Bronchial epithelial cell (primary cell): ENCODE measurements around the gene ATXN2L. TPM values are rescaled to one million over a fixed set of nuclear protein-coding genes. Genes with fewer than 3 reads are reported as not detected.
"Not testable (repeated sequence)": the region's sequence is repeated elsewhere in the genome, so short reads cannot be mapped to it uniquely, and the experiment has no call there.

Experiments used
- DNase-seq: peaks from one replicate; pipeline ENCODE4 v3.0.0-alpha.2; 2010; ENCODE audit warnings: low read depth
- FAIRE-seq: peaks from 2 replicates; lab custom pipeline; 2011; peaks lifted over from hg19 to GRCh38; lab: Jason Lieb, UNC
- H3K27me3 ChIP-seq: 2 replicates; pipeline ENCODE4 v1.5.1; 2011; ENCODE audit warnings: low read length; ENCODE audit not compliant: control insufficient read depth, insufficient read depth
- H3K36me3 ChIP-seq: 2 replicates; pipeline ENCODE4 v1.5.1; 2011; ENCODE audit warnings: low read length; ENCODE audit not compliant: control insufficient read depth, insufficient read depth
- H3K4me3 ChIP-seq: 2 replicates; pipeline ENCODE4 v1.5.1; 2011; ENCODE audit warnings: mild to moderate bottlenecking, low read depth, low read length, control low read depth
- total RNA-seq: library from RNA; depleted of rRNA; stranded (reverse); fragments of >200 nt; gene quantifications from 2 replicates; pipeline ENCODE4 v1.2.1, GENCODE V29; 2014
- TF ChIP-seq, protein P1 (sequence below): IDR thresholded peaks from 2 replicates; pipeline ENCODE4 v1.5.1; 2011; ENCODE audit warnings: mild to moderate bottlenecking, moderate library complexity, low read length, control low read depth, inconsistent platforms; ENCODE audit not compliant: insufficient read depth, severe bottlenecking

ATXN2L gene
- total RNA-seq, 1 donor from 2014 or later, result 27.4 TPM

DNA sequence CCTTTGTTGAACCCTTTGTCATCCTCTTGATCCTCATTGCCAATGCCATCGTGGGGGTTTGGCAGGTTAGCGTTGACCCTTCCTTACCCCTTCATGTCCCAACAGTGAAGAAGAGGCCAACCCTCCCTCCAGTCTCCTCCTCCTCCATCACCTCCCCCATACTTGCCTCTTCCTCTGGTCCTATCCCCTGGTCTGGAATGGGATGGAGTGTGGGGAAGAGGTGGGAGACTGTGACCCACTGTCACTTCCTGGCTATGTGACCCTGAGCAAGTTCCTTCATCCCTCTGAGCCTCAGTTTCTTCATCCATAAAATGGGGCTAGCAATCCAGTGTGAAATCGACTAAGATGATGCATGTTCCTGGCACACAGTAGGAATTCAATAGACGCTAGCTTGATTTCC is 58.2 kb downstream of the ATXN2L start:
- H3K4me3 ChIP-seq, result no peak overlapping the region
- TF ChIP-seq, protein P1, sequence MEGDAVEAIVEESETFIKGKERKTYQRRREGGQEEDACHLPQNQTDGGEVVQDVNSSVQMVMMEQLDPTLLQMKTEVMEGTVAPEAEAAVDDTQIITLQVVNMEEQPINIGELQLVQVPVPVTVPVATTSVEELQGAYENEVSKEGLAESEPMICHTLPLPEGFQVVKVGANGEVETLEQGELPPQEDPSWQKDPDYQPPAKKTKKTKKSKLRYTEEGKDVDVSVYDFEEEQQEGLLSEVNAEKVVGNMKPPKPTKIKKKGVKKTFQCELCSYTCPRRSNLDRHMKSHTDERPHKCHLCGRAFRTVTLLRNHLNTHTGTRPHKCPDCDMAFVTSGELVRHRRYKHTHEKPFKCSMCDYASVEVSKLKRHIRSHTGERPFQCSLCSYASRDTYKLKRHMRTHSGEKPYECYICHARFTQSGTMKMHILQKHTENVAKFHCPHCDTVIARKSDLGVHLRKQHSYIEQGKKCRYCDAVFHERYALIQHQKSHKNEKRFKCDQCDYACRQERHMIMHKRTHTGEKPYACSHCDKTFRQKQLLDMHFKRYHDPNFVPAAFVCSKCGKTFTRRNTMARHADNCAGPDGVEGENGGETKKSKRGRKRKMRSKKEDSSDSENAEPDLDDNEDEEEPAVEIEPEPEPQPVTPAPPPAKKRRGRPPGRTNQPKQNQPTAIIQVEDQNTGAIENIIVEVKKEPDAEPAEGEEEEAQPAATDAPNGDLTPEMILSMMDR, result no peak
- peaks cover 2% of the 10 kb centered on the region for H3K27me3 ChIP-seq
- FAIRE-seq, result no peak
- no peak for DNase-seq
- H3K36me3 ChIP-seq, result no peaks in the 10 kb centered on the region

DNA sequence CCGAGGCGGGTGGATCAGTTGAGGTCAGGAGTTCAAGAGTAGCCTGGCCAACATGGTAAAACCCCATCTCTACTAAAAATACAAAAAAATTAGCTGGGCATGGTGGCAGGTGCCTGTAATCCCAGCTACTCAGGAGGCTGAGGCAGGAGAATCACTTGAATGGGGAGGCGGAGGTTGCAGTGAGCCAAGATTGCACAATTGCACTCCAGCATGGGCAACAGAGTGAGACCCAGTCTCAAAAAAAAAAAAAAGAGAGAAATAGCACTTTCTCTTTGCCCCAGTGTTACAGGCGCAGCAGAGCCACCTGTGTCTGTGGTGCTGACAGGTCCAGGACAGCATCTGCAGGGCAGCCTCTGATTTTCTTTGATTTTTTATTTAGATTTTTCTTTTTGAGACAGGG is 58.8 kb downstream of the ATXN2L start:
- not testable (repeated sequence) for H3K36me3 ChIP-seq, DNase-seq, H3K4me3 ChIP-seq, FAIRE-seq, H3K27me3 ChIP-seq

GRCh38 chr16:28882551-28883160 is 59.9 kb downstream of the ATXN2L start:
- Histone ChIP-seq H3K36me3 (no peaks in the 10 kb centered on the region), H3K4me3 (no peak overlapping the region), H3K27me3 (peaks cover 2% of the 10 kb centered on the region)
- TF ChIP-seq, protein P1, result no peak
- no peak for FAIRE-seq
- no peak for DNase-seq

- DNase-seq, result no peak
- no peak for FAIRE-seq
- H3K27me3 ChIP-seq, result peaks cover 2% of the 10 kb centered on the region
- no peaks in the 10 kb centered on the region for H3K36me3 ChIP-seq
- H3K4me3 ChIP-seq, result no peak overlapping the region
- TF ChIP-seq, protein P1, result no peak
Observed at GRCh38 chr16:28883221-28883996, 60.6 kb downstream of the ATXN2L start.

- H3K4me3 ChIP-seq, result no peak overlapping the region
- TF ChIP-seq, protein P1, result no peak
- H3K27me3 ChIP-seq, result peaks cover 2% of the 10 kb centered on the region
- H3K36me3 ChIP-seq, result no peaks in the 10 kb centered on the region
- FAIRE-seq (no peak), DNase-seq (no peak)
Observed at GRCh38 chr16:28884045-28884444, 61.2 kb downstream of the ATXN2L start.

Other genes starting within 250 kb of the ATXN2L start
- gene SULT1A2, start 225.9 kb upstream of the ATXN2L start, total RNA-seq, result 0.51 TPM in 1 of 2 replicates, not detected in the other
- 5.0 and 6.3 TPM in 2 replicates for gene SULT1A1, start 213.0 kb upstream of the ATXN2L start, total RNA-seq
- not detected in 2 replicates for gene NPIPB8, start 184.9 kb upstream of the ATXN2L start, total RNA-seq
- gene EIF3C, start 111.5 kb upstream of the ATXN2L start, total RNA-seq, result 175 and 180 TPM in 2 replicates
- 0.77 and 1.6 TPM in 2 replicates for gene NPIPB9, start 71.2 kb upstream of the ATXN2L start, total RNA-seq
- gene TUFM, start 23.3 kb downstream of the ATXN2L start, total RNA-seq, result 146 and 176 TPM in 2 replicates
- gene SH2B1, start 40.8 kb downstream of the ATXN2L start, total RNA-seq, result 4.2 and 6.7 TPM in 2 replicates
- gene ATP2A1, start 55.5 kb downstream of the ATXN2L start, total RNA-seq, result under 0.01 and 0.13 TPM in 2 replicates
- 20.3 and 30.0 TPM in 2 replicates for gene RABEP2, start 102.2 kb downstream of the ATXN2L start, total RNA-seq
- not detected in 2 replicates for gene CD19, start 109.0 kb downstream of the ATXN2L start, total RNA-seq
- 19.2 and 21.5 TPM in 2 replicates for gene NFATC2IP, start 127.9 kb downstream of the ATXN2L start, total RNA-seq
- 20.8 and 21.4 TPM in 2 replicates for gene SPNS1, start 151.8 kb downstream of the ATXN2L start, total RNA-seq
- gene LAT, start 162.1 kb downstream of the ATXN2L start, total RNA-seq, result 0.38 and 0.53 TPM in 2 replicates